ENCODE results near the gene FAM163B.

The FAM163B gene

DNA sequence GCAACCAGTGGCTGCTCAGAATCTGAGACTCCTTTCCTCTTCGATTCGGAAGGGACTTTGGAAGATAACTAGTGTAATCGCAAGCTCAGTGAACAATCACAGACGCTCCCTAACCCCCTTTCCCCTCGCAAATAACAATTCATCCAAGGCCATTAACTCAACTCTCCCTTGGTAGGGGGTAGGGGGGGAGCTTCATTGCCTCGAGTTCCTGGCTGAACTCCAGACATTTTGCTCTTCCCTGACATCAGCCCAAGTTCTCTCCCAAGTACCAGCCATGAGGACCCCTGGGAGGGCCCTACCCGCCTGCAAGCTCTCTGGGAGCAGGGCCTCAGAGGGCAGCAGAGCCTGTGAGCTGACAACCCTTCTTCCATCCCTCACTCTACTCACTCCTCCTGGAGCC, 8.4 kb downstream of the FAM163B start:
- H3K4me1 ChIP-seq: no peaks in the 10 kb centered on the region
- H3K27me3 ChIP-seq: peaks cover 0 to 50% of the 10 kb centered on the region in 2 donors
- no peak for DNase-seq
- H3K27ac ChIP-seq: no peak overlapping the region
- intact Hi-C loops (cut with DNase I; ENCODE audit: low total_unique reads): no loop called here
- H3K4me3 ChIP-seq: no peak overlapping the region
- peaks cover 7 to 28% (median 22%) of the 10 kb centered on the region in 3 donors for H3K9me3 ChIP-seq
- no peak for TF ChIP-seq CTCF (IDR thresholded peaks at IDR 0.05)
- no peaks in the 10 kb centered on the region for H3K36me3 ChIP-seq

- H3K4me3 ChIP-seq: no peak overlapping the region
- H3K36me3 ChIP-seq: no peaks in the 10 kb centered on the region
- intact Hi-C loops (cut with DNase I; ENCODE audit: low total_unique reads): no loop called here
- peaks cover 0 to 49% of the 10 kb centered on the region in 2 donors for H3K27me3 ChIP-seq
- no peak overlapping the region for H3K27ac ChIP-seq
- H3K9me3 ChIP-seq: peaks cover 7 to 28% (median 22%) of the 10 kb centered on the region in 3 donors
- DNase-seq: no peak
- no peak for TF ChIP-seq CTCF (IDR thresholded peaks at IDR 0.05)
- H3K4me1 ChIP-seq: no peaks in the 10 kb centered on the region
Observed at GRCh38 chr9:133599470-133600173, 9.6 kb downstream of the FAM163B start.

- intact Hi-C loops (cut with DNase I; ENCODE audit: low total_unique reads): no loop called here
- no peaks in the 10 kb centered on the region for H3K36me3 ChIP-seq
- peaks cover 0 to 48% of the 10 kb centered on the region in 2 donors for H3K27me3 ChIP-seq
- no peaks in the 10 kb centered on the region for H3K4me1 ChIP-seq
- TF ChIP-seq CTCF (IDR thresholded peaks at IDR 0.05): no peak
- no peak overlapping the region for H3K27ac ChIP-seq
- no peak for DNase-seq
- peaks cover 7 to 28% (median 22%) of the 10 kb centered on the region in 3 donors for H3K9me3 ChIP-seq
- H3K4me3 ChIP-seq: no peak overlapping the region
Observed at GRCh38 chr9:133598978-133599377, 10.2 kb downstream of the FAM163B start.

- Histone ChIP-seq H3K27ac (no peak overlapping the region), H3K9me3 (peaks cover 7 to 28% (median 22%) of the 10 kb centered on the region in 3 donors), H3K4me1 (no peaks in the 10 kb centered on the region), H3K36me3 (no peaks in the 10 kb centered on the region), H3K4me3 (no peak overlapping the region), H3K27me3 (peaks cover 0 to 48% of the 10 kb centered on the region in 2 donors)
- no peak for TF ChIP-seq CTCF (IDR thresholded peaks at IDR 0.05)
- intact Hi-C loops (cut with DNase I; ENCODE audit: low total_unique reads): no loop called here
- DNase-seq: no peak
Observed at GRCh38 chr9:133597316-133597957, 11.8 kb downstream of the FAM163B start.

GRCh38 chr9:133595910-133596309, 13.3 kb downstream of the FAM163B start:
- no peak overlapping the region for H3K4me3 ChIP-seq
- H3K36me3 ChIP-seq: no peaks in the 10 kb centered on the region
- no peak overlapping the region for H3K27ac ChIP-seq
- no peaks in the 10 kb centered on the region for H3K4me1 ChIP-seq
- peaks cover 7 to 28% (median 22%) of the 10 kb centered on the region in 3 donors for H3K9me3 ChIP-seq
- DNase-seq: no peak
- no peak for TF ChIP-seq CTCF (IDR thresholded peaks at IDR 0.05)
- H3K27me3 ChIP-seq: peaks cover 0 to 48% of the 10 kb centered on the region in 2 donors
- intact Hi-C loops (cut with DNase I; ENCODE audit: low total_unique reads): no loop called here
